GM19438 (cell line): ENCODE measurements around the gene CAPN7.

ENCODE experiments used
- ATAC-seq: cut with Tn5 transposase; IDR thresholded peaks from one replicate; pipeline ENCODE4 v1.9.1; 2021; ENCODE audit warnings: low read depth; ENCODE audit not compliant: unreplicated experiment

The CAPN7 gene

GRCh38 chr3:15292765-15293522 is 86.9 kb downstream of the CAPN7 start:
- ATAC-seq = no peak

- ATAC-seq = no peak
Measured at GRCh38 chr3:15294929-15295328, 88.9 kb downstream of the CAPN7 start.

DNA sequence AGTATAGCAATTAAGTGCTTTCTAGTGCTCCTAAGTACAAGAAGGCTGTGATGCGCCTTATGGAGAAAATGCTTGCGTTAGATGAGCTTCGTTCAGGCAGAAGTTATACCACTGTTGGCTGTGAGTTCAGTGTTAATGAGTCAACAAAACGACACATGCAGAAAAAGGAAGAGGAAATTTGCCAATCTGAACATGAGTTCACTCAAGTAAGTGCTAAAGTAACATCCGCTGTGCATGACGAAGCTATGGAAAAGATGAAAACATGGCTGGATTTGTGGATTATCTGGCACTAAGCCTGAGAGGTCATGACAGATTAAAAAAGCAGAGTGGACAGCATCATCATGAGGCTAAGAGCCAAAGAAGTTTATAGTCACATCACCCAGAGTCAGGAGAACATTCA is 89.5 kb downstream of the CAPN7 start:
- no peak for ATAC-seq

DNA sequence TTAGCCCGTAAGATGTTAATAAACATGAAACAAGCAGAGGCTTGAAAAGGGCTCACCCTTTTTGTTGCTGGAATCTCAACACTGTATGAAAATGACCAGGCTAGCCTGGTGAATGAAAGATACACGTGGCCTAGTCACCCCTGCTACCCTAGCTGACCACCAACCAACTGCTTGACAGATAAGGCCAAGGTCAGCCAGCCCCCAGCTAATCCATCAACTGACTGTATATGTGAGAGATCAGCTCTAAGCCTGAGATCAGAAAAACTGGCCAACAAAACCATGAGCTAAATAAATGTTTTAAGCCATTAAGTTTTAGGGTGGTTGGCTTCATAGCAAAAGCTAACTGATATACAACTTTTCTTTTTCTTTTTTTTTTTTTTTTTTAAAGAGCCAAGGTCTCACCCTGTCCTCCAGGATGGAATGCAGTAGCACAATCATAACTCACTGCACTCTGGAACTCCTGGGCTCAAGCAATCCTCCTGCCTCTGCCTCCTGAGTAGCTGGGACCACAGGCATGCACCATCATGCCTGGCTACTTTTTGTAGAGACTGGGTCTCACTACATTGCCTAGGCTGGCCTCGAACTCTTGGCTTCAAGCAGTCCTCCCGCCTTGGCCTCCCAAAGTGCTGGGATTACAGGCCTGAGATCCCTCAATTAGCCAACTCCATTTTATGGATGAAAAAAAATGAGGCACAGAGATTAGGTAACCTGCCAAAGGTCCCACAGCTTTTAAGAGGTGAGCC is 91.7 kb downstream of the CAPN7 start:
- ATAC-seq = no peak

DNA sequence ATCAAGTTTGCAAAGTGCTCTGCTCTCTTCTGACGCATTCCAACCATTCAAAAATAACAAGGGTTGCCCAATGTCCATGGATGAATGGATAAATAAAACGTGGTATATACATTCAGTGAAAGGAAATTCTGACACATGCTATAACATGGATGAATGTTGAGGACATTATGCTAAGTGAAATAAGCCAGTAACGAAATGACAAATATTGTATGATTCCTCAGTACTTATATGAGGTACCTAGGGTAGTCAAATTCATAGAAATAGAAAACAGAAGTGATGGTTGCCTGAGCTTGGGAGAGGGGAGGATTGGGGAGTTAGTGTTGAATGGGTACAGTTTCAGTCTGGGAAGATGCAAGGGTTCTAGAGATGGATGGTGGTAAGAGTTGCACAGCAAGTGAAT is 92.5 kb downstream of the CAPN7 start:
- ATAC-seq = no peak

GRCh38 chr3:15299036-15299435 is 93.0 kb downstream of the CAPN7 start:
- ATAC-seq = no peak

DNA sequence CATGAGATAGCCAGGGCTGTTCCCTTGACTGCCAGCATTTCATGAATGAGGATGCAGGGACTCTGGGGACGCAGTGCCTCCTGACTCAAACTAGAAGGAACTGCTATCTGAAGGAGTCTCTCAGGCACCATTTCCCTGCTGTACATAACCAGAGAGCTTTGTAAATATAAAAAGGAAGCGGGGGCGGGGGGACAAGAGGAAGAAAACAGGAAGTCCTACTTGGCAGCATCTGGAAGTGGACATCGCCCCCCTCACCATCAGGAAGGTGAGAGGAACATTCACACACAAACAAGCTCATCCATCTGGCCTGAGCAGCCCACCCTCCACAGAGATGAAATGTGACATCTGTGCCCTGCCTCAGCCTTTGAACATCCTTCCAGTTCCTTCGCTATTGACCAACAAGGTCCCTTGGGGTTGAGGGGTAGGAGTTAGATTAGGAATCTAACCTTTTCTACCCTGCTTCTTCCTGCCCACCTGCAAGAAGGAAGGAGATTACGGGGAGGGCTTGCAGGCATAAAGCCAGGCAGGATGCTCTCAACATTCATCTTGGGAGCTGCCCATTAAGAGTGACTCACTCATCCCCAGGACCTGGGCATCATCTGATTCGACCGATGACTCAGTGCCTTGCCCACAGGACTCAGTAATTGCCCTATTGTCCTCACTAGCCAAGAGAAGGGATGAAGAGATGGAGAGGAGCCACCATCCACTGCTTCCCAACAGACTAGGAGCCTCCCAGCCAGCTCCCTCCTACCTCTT is 94.5 kb downstream of the CAPN7 start:
- no peak for ATAC-seq

DNA sequence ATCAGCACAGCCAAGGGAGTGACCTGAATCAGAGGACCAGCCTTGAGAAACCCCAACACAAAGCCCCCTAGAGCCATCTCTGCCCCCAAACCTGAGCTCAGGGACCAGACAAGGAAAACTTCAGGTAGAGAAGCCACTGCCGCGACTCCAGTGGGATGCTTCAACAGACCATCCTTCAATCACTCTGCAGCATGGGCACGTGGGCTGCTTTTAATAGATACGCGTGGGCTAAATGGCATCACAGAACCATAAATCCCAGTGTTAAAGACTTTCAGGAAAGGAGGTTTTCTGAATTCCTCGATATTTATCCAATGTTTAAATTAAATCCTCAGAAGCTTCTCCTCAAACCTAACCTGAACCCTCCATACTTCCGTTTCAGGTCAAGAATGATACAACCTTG is 95.7 kb downstream of the CAPN7 start:
- ATAC-seq = no peak
